ENCODE measurements around the gene SLC9A9. TPM values are rescaled to one million over a fixed set of nuclear protein-coding genes. Genes with fewer than 3 reads are reported as not detected.

Gene SLC9A9
- total RNA-seq, 1 donor from 2014 or later = 9.3 TPM

DNA sequence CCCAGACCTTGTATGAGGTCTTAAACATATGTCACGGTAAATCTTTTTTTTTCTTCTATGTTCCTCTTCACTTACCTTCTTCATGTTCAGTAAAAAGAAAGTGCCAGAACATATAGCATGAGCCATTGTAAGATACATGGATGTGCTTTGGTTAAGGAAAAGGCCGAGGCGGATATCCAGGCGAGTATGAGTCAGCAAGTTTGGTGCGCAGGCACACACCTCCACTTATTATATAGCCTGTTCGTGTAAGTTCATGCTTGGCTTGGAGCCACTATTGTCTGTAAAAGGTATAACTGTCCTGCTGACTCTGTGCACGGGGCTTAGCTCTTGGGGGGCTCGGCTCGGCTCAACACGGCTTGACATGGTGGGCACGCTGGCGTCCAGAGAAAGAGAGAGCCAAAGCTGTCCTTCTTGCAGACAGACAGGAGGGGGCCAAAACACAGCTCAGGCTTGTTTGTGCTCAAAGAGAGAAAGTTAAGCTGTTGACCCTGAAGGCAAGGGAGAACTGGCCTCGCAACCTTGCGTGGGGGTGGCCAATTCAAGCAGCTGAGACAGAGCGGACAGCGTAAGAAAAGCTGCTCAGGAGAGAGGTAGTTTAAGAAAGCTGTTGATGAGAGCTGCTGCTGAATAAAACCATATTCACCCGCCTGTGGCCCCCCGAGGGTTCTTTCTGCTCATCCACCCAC is 251.2 kb downstream of the SLC9A9 start:
- no peak for DNase-seq (ENCODE audit: missing footprints)
- intact Hi-C loops (cut with DNase I) = no loop called here
- ATAC-seq = no peak

- intact Hi-C loops (cut with DNase I) = no loop called here
These were observed 252.7 kb downstream of the SLC9A9 start for GRCh38 chr3:143595456-143596077.

GRCh38 chr3:143594206-143594605 is 254.1 kb downstream of the SLC9A9 start:
- DNase-seq (ENCODE audit: missing footprints) = no peak
- no peak for ATAC-seq
- intact Hi-C loops (cut with DNase I) = no loop called here

More at GRCh38 chr3:143595456-143596077, 252.7 kb downstream of the SLC9A9 start:
- no peak for DNase-seq (ENCODE audit: missing footprints)
- no peak for ATAC-seq

DNA sequence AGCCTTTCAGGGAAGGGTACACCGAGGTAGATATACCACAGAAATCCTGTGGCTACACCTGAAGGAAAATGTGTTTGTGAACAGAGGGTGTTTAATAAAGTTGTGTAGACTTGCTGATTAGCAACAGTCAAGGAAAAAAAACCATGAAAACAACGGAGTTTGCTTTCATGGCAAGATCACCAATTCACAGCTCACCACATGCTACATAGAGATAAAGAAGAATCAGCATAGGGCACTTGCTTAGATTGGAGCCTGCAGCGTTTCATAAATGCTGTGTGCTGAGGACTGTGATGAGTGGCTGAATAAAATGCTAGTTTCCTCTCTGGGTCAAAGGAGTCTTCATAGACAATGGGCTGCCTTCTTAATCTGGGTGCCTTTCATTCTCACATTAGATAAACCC is 257.6 kb downstream of the SLC9A9 start:
- ATAC-seq (no peak), DNase-seq (ENCODE audit: missing footprints) (no peak)
- intact Hi-C loops (cut with DNase I) = no loop called here

DNA sequence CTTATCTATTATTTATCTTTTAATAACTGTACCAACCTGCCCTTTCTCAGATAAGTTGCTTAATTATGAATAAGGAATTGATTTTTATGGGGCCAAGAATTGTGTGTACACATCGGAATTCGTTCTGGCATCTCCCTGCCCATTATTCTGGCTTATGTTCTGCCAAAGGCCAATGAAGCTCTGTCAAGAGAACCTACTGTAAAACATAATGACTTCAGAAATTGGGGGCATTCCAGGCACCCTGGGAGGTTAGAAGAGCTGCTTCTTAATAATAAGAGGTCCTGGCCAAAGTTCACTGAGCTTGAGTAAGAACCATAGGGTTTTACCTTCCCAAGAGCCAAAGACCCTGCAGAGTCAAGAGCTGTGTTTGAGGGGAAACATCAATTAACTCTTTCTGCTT is 261.7 kb downstream of the SLC9A9 start:
- intact Hi-C loops (cut with DNase I) = no loop called here
- DNase-seq (ENCODE audit: missing footprints) = no peak
- no peak for ATAC-seq

GRCh38 chr3:143585720-143586456 is 262.4 kb downstream of the SLC9A9 start:
- ATAC-seq = no peak
- DNase-seq (ENCODE audit: missing footprints) = no peak
- intact Hi-C loops (cut with DNase I) = no loop called here

DNA sequence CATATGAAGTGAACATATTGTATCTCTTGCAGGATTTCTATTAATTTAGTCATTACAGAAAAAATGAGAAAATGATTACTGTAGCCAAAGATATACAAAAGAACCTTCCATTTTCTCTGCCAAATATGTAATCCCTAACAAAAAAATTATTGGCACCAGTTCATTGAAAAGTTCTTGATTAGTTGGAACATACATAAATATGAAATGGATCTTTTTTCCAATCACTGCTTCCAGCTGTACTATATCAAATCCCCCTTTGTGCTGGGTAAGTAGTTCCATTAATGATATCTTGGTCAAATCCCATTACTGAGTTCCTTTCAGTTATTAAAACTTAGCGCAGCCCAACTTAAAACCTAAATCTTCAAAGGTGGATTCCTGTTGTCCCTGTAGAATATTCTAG is 263.8 kb downstream of the SLC9A9 start:
- intact Hi-C loops (cut with DNase I) = no loop called here
- ATAC-seq (no peak), DNase-seq (ENCODE audit: missing footprints) (no peak)

GRCh38 chr3:143581972-143582722 is 266.1 kb downstream of the SLC9A9 start:
- ATAC-seq = no peak
- intact Hi-C loops (cut with DNase I) = no loop called here

DNA sequence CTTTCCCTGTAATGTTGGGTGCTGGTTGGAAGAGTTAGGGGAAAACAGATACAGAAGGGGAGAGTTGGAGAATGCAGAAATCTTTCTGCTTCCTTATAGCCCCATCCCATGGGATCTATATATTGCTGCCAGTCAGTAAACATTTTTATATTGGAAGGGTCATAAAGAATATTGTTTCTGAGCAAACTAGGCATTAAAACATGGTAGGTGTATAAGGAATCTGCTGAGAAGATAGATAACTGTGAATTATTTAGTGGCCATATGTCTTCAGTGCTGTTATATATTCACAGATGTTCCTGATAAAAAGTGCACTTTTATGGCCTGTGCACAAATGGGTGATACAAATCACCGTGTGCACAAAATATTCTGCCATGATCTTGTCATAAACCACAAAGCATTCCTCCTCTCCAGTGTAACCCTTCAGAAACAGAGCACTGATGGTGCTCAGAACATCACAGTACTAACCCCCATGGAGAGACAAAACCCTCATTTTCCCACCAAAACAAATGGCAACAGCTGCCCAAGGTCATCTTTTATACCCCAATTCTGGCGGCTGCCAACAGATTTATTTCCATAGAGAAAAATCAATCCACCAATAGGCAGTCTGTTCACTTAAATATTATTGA is 269.3 kb downstream of the SLC9A9 start:
- ATAC-seq = no peak
- intact Hi-C loops (cut with DNase I) = no loop called here
- no peak for DNase-seq (ENCODE audit: missing footprints)

More at GRCh38 chr3:143581972-143582722, 266.1 kb downstream of the SLC9A9 start:
- DNase-seq (ENCODE audit: missing footprints) = no peak

DNA sequence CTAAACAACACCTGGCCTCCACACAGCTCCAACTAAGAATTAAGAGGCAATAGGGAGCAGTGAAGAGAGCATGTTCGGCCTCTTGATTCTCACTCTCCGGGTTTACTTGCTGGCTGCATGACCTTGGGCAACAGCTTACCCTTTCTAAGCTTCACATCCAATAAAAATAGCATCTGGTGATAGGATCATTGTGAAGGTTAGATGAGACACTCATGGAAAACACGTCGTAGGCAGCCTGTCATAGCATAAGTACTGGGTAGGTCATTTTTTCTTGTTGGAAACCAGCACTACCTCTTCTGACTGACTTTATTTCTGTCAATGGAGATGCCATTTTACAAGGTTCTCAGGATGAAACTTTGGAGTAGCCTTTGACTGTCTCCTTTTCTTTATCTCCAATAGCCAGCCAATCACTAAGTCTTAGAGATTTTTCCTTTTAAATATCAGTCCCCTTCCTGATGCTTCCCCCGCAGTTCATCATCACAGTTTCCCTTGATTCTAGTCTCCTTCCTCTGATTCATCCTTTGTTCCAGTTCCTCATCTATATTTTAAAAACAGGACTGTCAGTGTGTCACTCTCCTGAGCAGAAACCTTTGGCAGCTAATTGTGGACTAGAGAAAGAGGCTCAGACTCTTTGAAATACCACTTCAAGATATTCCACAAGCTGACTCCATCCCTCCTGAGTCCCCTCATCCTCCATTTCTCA is 271.5 kb downstream of the SLC9A9 start:
- DNase-seq (ENCODE audit: missing footprints) (no peak), ATAC-seq (no peak)
- intact Hi-C loops (cut with DNase I) = no loop called here

DNA sequence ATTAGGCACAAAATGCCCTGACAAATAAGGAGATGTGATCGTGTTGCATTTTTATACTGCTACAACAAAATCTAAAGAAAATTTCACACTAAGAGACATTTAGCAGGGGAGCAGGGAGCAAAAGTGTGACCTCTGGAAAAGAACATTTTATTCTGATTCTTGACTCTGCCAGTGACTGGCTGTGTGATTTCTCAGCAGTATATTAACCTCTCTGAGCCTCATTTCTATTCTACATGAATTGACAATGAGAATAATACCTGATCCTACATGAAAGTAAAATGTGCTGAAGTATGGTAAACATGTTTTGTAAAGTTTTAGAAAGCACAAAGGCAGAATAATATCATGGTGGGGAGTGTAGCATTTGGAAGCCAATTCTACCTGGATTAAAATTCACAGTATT is 273.3 kb downstream of the SLC9A9 start:
- intact Hi-C loops (cut with DNase I) = no loop called here
- DNase-seq (ENCODE audit: missing footprints) = no peak
- ATAC-seq = no peak

- intact Hi-C loops (cut with DNase I) = no loop called here
- DNase-seq (ENCODE audit: missing footprints) (no peak), ATAC-seq (no peak)
These were observed 274.5 kb downstream of the SLC9A9 start for GRCh38 chr3:143573610-143574303.

- DNase-seq (ENCODE audit: missing footprints) = no peak
- intact Hi-C loops (cut with DNase I) = no loop called here
- no peak for ATAC-seq
These were observed 276.7 kb downstream of the SLC9A9 start for GRCh38 chr3:143571548-143571947.

DNA sequence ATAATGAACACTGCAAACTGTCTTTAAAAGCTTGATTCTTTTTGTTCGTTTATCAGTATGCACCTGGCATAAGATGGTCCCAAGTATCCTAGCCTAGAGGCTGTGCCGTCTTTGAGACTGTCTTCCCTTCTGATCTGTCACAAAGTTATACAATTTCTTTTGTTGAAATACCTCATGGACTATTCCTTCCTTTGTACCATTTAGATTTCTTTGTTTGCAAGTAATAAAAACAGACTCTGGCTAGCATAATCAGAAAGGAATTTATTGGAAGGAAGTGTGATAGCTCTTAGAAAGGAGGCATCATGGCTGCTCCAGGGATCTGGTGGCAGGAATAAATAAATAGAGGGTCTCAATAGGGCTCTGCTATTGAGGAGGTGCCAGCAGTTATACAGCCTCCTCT is 280.4 kb downstream of the SLC9A9 start:
- intact Hi-C loops (cut with DNase I) = no loop called here
- DNase-seq (ENCODE audit: missing footprints) (no peak), ATAC-seq (no peak)

GRCh38 chr3:143565951-143566350 is 282.3 kb downstream of the SLC9A9 start:
- DNase-seq (ENCODE audit: missing footprints) = no peak
- intact Hi-C loops (cut with DNase I) = no loop called here
- peak; percentile 46 for ATAC-seq

DNA sequence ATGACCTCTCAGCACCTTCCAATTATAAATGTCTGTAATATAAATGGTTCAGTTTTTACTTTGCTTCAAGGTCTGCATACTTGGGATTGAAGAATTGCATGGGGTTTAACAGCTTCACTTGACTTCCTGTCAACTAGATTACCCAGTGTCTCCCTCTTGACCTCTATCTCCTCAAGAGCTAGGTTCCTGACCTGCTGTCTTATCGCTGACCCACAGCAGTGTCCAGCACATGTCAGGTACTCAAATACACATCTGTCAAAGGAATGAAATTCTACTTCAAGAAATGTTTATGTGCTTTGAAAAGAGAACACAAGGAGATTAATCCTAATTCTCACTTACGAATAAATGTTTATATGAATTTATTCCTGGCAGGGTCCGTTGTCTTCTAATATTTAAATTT is 284.5 kb downstream of the SLC9A9 start:
- intact Hi-C loops (cut with DNase I) = no loop called here
- DNase-seq (ENCODE audit: missing footprints) = no peak
- ATAC-seq = no peak

GRCh38 chr3:143562789-143563188 is 285.5 kb downstream of the SLC9A9 start:
- no peak for ATAC-seq
- intact Hi-C loops (cut with DNase I) = no loop called here
- DNase-seq (ENCODE audit: missing footprints) = no peak

DNA sequence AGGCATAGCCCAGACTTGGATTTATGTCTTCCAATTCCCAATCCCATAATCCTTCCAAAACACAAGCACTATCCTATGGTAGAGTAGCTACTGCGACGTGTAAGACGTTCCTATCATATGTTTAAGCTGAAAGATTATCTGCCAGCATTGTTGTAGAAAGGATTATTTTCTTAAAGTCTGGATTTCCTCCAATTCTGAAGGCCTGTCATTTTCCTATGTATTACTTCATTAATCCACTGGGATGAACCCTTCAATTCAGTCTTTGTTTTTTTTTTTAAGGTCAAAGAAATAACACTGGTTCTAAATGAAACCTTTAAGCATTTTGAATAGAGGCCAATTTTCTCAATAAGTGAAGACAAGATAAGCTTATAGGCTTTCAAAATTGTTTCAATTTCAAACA is 289.0 kb downstream of the SLC9A9 start:
- intact Hi-C loops (cut with DNase I) = no loop called here
- DNase-seq (ENCODE audit: missing footprints) (no peak), ATAC-seq (no peak)
